Measurements from ENCODE around the gene PPARGC1A.

DNA sequence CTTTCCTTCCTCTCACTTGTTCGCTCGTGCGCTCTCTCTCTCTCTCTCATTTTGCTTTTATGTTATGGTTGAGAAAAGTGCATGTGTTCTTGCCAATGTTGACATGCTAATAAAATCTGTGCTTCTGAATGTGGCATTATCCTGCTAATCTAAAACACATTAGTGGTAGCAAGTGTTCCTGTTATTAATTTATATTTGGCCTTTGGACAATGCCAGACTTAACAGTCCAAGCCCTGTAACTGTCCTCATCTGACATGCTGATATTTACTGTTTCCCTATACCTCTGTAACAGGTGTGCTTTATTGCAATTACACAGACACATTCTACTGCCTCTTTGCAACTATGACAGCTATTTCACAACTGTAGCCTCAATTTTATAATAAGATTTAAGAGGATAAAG is 2.7 kb downstream of the PPARGC1A start:
- TF ChIP-seq POLR2AphosphoS5 (IDR thresholded peaks at IDR 0.05; ENCODE audit: low read depth, low read length) (no peak), POLR2A (IDR thresholded peaks at IDR 0.05; ENCODE audit: low read depth, low read length) (no peak), TAF1 (IDR thresholded peaks at IDR 0.05; ENCODE audit: borderline replicate concordance, low read depth, low read length) (no peak)
